PC-9 (cell line): Measurements from ENCODE around the gene CADPS2.

Experiments used
- EZH2 ChIP-seq: fragments of 200-600 bp; sonication (generic); IDR thresholded peaks from 2 replicates; pipeline ENCODE4 v1.8.0; 2017; ENCODE audit warnings: antibody characterized with exemption, low read depth
- TF ChIP-seq, protein P1 (sequence below): fragments of 200-600 bp; sonication (generic); conservative IDR thresholded peaks from 2 replicates; pipeline ENCODE4 v1.6.1; 2017; ENCODE audit warnings: mixed run types, antibody characterized with exemption, mild to moderate bottlenecking, moderate library complexity

DNA sequence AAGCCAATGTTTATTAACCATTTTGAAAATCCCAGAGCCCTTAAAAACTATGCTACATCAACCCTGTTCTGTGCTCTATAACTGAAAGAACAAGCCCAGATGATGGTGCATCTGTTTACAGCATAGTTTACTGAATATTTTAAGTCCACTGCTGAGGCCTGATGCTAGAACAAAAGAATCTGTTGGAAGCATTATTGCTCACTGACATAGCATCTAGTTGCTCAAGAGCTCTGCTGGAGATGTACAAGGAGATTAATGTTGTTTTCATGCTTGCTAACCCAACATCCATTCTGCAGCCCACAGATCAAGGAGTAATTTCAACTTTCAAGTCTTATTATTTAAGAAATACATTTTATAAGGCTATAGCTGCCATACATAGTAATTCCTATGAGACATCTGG lies 400.4 kb downstream of the CADPS2 start:
- TF ChIP-seq, protein P1, sequence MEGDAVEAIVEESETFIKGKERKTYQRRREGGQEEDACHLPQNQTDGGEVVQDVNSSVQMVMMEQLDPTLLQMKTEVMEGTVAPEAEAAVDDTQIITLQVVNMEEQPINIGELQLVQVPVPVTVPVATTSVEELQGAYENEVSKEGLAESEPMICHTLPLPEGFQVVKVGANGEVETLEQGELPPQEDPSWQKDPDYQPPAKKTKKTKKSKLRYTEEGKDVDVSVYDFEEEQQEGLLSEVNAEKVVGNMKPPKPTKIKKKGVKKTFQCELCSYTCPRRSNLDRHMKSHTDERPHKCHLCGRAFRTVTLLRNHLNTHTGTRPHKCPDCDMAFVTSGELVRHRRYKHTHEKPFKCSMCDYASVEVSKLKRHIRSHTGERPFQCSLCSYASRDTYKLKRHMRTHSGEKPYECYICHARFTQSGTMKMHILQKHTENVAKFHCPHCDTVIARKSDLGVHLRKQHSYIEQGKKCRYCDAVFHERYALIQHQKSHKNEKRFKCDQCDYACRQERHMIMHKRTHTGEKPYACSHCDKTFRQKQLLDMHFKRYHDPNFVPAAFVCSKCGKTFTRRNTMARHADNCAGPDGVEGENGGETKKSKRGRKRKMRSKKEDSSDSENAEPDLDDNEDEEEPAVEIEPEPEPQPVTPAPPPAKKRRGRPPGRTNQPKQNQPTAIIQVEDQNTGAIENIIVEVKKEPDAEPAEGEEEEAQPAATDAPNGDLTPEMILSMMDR, result no peak
- no peak for TF ChIP-seq EZH2
